Erythroblast (primary cell): ENCODE measurements around the gene PRDX6.
"Not testable (repeated sequence)": the region's sequence is repeated elsewhere in the genome, so short reads cannot be mapped to it uniquely, and the experiment has no call there.

Source experiments
- DNase-seq, 2 experiments: peaks; one replicate each; lab custom pipeline; 2025; lab: John Stamatoyannopoulos, UW
- GATA1 ChIP-seq: IDR thresholded peaks from 2 replicates; pipeline ENCODE4 v1.6.1; 2011; ENCODE audit warnings: low read depth, mild to moderate bottlenecking, control low read depth, low read length, moderate library complexity
- POLR2A ChIP-seq: IDR thresholded peaks from 2 replicates; pipeline ENCODE4 v1.6.1; 2011; ENCODE audit warnings: mild to moderate bottlenecking, low read length

Gene PRDX6

GRCh38 chr1:173448945-173449344, 28.2 kb upstream of the PRDX6 start:
- TF ChIP-seq POLR2A, result no peak
- no peak for TF ChIP-seq GATA1
- no peak for DNase-seq

- TF ChIP-seq GATA1, result no peak
- no peak for TF ChIP-seq POLR2A
- no peak for DNase-seq
Measured at GRCh38 chr1:173451981-173452380, 25.2 kb upstream of the PRDX6 start.

- DNase-seq, result no peak
- no peak for TF ChIP-seq POLR2A
- no peak for TF ChIP-seq GATA1
Measured at GRCh38 chr1:173453982-173454381, 23.2 kb upstream of the PRDX6 start.

- TF ChIP-seq GATA1 (no peak), POLR2A (no peak)
- no peak for DNase-seq
Measured at GRCh38 chr1:173454966-173455524, 22.1 kb upstream of the PRDX6 start.

- no peak for DNase-seq
- no peak for TF ChIP-seq GATA1
- TF ChIP-seq POLR2A, result no peak
Measured at GRCh38 chr1:173459885-173460284, 17.2 kb upstream of the PRDX6 start.

GRCh38 chr1:173462666-173463065, 14.5 kb upstream of the PRDX6 start:
- not testable (repeated sequence) for DNase-seq

- DNase-seq, result not testable (repeated sequence)
Measured at GRCh38 chr1:173464185-173464584, 12.9 kb upstream of the PRDX6 start.

GRCh38 chr1:173467426-173467825, 9.7 kb upstream of the PRDX6 start:
- no peak for DNase-seq
- TF ChIP-seq GATA1 (no peak), POLR2A (no peak)

GRCh38 chr1:173469656-173470055, 7.5 kb upstream of the PRDX6 start:
- no peak for DNase-seq
- TF ChIP-seq POLR2A (no peak), GATA1 (no peak)

- peak; percentile 4 to 26 for DNase-seq
- TF ChIP-seq POLR2A (no peak), GATA1 (no peak)
Measured at GRCh38 chr1:173470608-173471007, 6.5 kb upstream of the PRDX6 start.

- DNase-seq, result no peak
- no peak for TF ChIP-seq GATA1
- no peak for TF ChIP-seq POLR2A
Measured at GRCh38 chr1:173473599-173474011, 3.5 kb upstream of the PRDX6 start.

GRCh38 chr1:173474097-173474779, 2.9 kb upstream of the PRDX6 start:
- DNase-seq, result no peak

GRCh38 chr1:173474780-173475421, 2.2 kb upstream of the PRDX6 start:
- DNase-seq, result not testable (repeated sequence)

More at GRCh38 chr1:173474097-173474779, 2.9 kb upstream of the PRDX6 start:
- TF ChIP-seq POLR2A (no peak), GATA1 (no peak)

GRCh38 chr1:173475564-173476196, 1.5 kb upstream of the PRDX6 start:
- no peak for TF ChIP-seq POLR2A
- TF ChIP-seq GATA1, result no peak
- DNase-seq, result peak; percentile 29 to 42
